Raji (cell line): Measurements from ENCODE around the gene RUSF1.

Source experiments
- POLR2A ChIP-seq: IDR thresholded peaks from 2 replicates; pipeline ENCODE4 v1.6.1; 2011; ENCODE audit warnings: low read depth, low read length, control low read depth; ENCODE audit not compliant: insufficient read depth

Gene RUSF1

GRCh38 chr16:31493506-31494125 lies 14.6 kb downstream of the RUSF1 start:
- no peak for TF ChIP-seq POLR2A

- TF ChIP-seq POLR2A: no peak
Observed at GRCh38 chr16:31491778-31492418, 16.3 kb downstream of the RUSF1 start.

- no peak for TF ChIP-seq POLR2A
Observed at GRCh38 chr16:31489616-31490584, 18.3 kb downstream of the RUSF1 start.

- TF ChIP-seq POLR2A: no peak
Observed at GRCh38 chr16:31489298-31489564, 19.0 kb downstream of the RUSF1 start.

- no peak for TF ChIP-seq POLR2A
Observed at GRCh38 chr16:31488468-31489297, 19.5 kb downstream of the RUSF1 start.

- TF ChIP-seq POLR2A: no peak
Observed at GRCh38 chr16:31487720-31488467, 20.3 kb downstream of the RUSF1 start.

GRCh38 chr16:31487071-31487719 lies 21.0 kb downstream of the RUSF1 start:
- TF ChIP-seq POLR2A: no peak

GRCh38 chr16:31486045-31486444 lies 22.1 kb downstream of the RUSF1 start:
- no peak for TF ChIP-seq POLR2A

GRCh38 chr16:31485571-31485970 lies 22.6 kb downstream of the RUSF1 start:
- no peak for TF ChIP-seq POLR2A

GRCh38 chr16:31484491-31485171 lies 23.6 kb downstream of the RUSF1 start:
- TF ChIP-seq POLR2A: no peak

GRCh38 chr16:31483081-31483480 lies 25.1 kb downstream of the RUSF1 start, which contains the start of gene SLC5A2:
SLC5A2 (plus strand) TSS chr16:31483123; CDS start chr16:31483137, 14 bp downstream.
- TF ChIP-seq POLR2A: no peak

- TF ChIP-seq POLR2A: no peak
Observed at GRCh38 chr16:31480851-31481536, 27.2 kb downstream of the RUSF1 start.

GRCh38 chr16:31479751-31480150 lies 28.4 kb downstream of the RUSF1 start:
- no peak for TF ChIP-seq POLR2A

GRCh38 chr16:31478956-31479355 lies 29.2 kb downstream of the RUSF1 start:
- no peak for TF ChIP-seq POLR2A
